Breast epithelium (tissue), 3 donors: ENCODE results near the gene CCDC6.

ENCODE experiments used
- POLR2A ChIP-seq: fragments of 450-650 bp; IDR thresholded peaks from one replicate; pipeline ENCODE4 v1.6.1; 2016; ENCODE audit warnings: antibody characterized with exemption, mild to moderate bottlenecking, moderate library complexity
- TF ChIP-seq, protein P1 (sequence below), 3 donors: fragments of 450-650 bp; IDR thresholded peaks; one replicate each; pipeline ENCODE4 v1.5.1; 2016 to 2017; ENCODE audit warnings: antibody characterized with exemption in 3 of 3, mild to moderate bottlenecking in 3 of 3, moderate library complexity in 3 of 3

DNA sequence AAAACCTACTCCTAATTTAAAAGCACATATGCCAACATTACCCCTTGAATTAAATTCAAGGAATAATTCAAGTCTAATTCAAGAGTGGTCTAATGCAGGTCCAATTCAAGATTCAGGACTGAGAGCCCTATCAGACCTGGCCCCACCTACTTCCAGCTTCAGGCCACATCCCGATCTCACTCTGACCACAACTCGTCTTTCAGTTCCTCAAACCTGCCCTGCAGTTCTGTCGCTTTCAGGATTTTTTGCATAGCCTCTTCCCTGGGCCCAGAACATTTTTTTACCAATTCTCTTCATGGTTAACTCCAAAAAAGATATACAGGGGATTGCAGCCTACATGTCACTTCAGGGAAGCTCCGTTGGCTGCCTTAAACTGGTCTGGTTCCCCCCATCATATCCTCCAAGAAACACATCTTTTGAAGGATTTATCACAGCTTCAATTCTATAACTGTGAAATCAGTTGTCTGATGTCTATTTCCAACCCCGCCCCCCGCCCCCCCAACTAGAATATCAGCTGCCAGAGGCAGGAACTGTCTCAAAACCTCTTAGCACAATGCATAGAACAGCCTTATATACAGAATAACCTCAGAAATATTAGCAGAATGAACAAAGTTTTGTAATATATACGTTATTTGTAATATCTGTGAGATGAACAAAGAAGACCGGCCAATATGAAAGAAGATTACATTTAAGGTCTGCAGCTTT is 20.8 kb downstream of the CCDC6 start:
- TF ChIP-seq, protein P1, sequence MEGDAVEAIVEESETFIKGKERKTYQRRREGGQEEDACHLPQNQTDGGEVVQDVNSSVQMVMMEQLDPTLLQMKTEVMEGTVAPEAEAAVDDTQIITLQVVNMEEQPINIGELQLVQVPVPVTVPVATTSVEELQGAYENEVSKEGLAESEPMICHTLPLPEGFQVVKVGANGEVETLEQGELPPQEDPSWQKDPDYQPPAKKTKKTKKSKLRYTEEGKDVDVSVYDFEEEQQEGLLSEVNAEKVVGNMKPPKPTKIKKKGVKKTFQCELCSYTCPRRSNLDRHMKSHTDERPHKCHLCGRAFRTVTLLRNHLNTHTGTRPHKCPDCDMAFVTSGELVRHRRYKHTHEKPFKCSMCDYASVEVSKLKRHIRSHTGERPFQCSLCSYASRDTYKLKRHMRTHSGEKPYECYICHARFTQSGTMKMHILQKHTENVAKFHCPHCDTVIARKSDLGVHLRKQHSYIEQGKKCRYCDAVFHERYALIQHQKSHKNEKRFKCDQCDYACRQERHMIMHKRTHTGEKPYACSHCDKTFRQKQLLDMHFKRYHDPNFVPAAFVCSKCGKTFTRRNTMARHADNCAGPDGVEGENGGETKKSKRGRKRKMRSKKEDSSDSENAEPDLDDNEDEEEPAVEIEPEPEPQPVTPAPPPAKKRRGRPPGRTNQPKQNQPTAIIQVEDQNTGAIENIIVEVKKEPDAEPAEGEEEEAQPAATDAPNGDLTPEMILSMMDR (IDR thresholded peaks at IDR 0.05) = no peak
- no peak for TF ChIP-seq POLR2A
